Panc1 (cell line): Measurements from ENCODE around the gene EPHB1.

Experiments used
- CTCF ChIP-seq: fragments of 450-650 bp; IDR thresholded peaks from 2 replicates; pipeline ENCODE4 v1.5.1; 2017; ENCODE audit warnings: mild to moderate bottlenecking
- TCF7L2 ChIP-seq: IDR thresholded peaks from 2 replicates; pipeline ENCODE4 v1.6.1; 2011; ENCODE audit warnings: mild to moderate bottlenecking, low read depth, low read length, inconsistent platforms

GRCh38 chr3:134944429-134944828, 149.4 kb downstream of the EPHB1 start:
- TF ChIP-seq CTCF (no peak), TCF7L2 (no peak)
